ENCODE measurements around the gene SAP30BP.

The SAP30BP gene

GRCh38 chr17:75666959-75667790 lies at the start of gene SAP30BP, which contains the start of gene RECQL5:
SAP30BP (plus strand) TSS chr17:75667338; CDS start chr17:75667373, 35 bp downstream.
RECQL5 (minus strand) TSS chr17:75667154; CDS start chr17:75666557, 597 bp downstream.
- DNase-seq, result peak; percentile 99
- CTCF ChIA-PET, result interaction anchor here (1.0 to 2.2 kb wide), 6 partner anchors 8 to 85 kb away, joined by 3 to 10 read pairs (median 4); partner anchors contain the start of gene SMIM5
- Mint-ChIP-seq H3K9me3 (no peaks in the 10 kb centered on the region), H3K27me3 (no peaks in the 10 kb centered on the region), H3K36me3 (peaks cover 28% of the 10 kb centered on the region), H3K4me1 (peaks cover 23% of the 10 kb centered on the region), H3K27ac (peak within 1 kb of the TSS; percentile 80), H3K4me3 (no peak within 1 kb of the TSS)

GRCh38 chr17:75617675-75618074 lies 49.5 kb upstream of the SAP30BP start:
- Mint-ChIP-seq H3K27me3 (no peaks in the 10 kb centered on the region), H3K27ac (no peak overlapping the region)
- CTCF ChIA-PET, result interaction anchor here (1.2 to 2.2 kb wide), 2 partner anchors 11 to 16 kb away, joined by 3 to 9 read pairs; partner anchors contain the start of gene SMIM5

GRCh38 chr17:75619506-75620431 lies 47.4 kb upstream of the SAP30BP start:
- no peak overlapping the region for H3K4me3 Mint-ChIP-seq
- H3K4me1 Mint-ChIP-seq, result no peaks in the 10 kb centered on the region
- no peak overlapping the region for H3K27ac Mint-ChIP-seq

More at GRCh38 chr17:75617675-75618074, 49.5 kb upstream of the SAP30BP start:
- Mint-ChIP-seq H3K4me1 (no peaks in the 10 kb centered on the region), H3K36me3 (no peaks in the 10 kb centered on the region), H3K4me3 (no peak overlapping the region), H3K9me3 (no peaks in the 10 kb centered on the region)
- DNase-seq, result no peak

GRCh38 chr17:75621489-75621888 lies 45.6 kb upstream of the SAP30BP start:
- no peak for DNase-seq
- no peak overlapping the region for H3K4me3 Mint-ChIP-seq
- no peak overlapping the region for H3K27ac Mint-ChIP-seq
- H3K27me3 Mint-ChIP-seq, result no peaks in the 10 kb centered on the region
- CTCF ChIA-PET, result interaction anchor here (0.7 to 3.7 kb wide), 5 partner anchors 9 to 132 kb away, joined by 3 to 26 read pairs (median 7); partner anchors contain the start of gene SMIM5
- H3K36me3 Mint-ChIP-seq, result no peaks in the 10 kb centered on the region
- no peaks in the 10 kb centered on the region for H3K9me3 Mint-ChIP-seq
- no peaks in the 10 kb centered on the region for H3K4me1 Mint-ChIP-seq

More at GRCh38 chr17:75619506-75620431, 47.4 kb upstream of the SAP30BP start:
- Mint-ChIP-seq H3K27me3 (no peaks in the 10 kb centered on the region), H3K9me3 (no peaks in the 10 kb centered on the region), H3K36me3 (no peaks in the 10 kb centered on the region)
- DNase-seq, result peak; percentile 55
- CTCF ChIA-PET, result interaction anchor here (0.7 to 3.7 kb wide), 10 partner anchors 9 to 133 kb away, joined by 3 to 26 read pairs (median 6); partner anchors contain the start of gene SMIM5

- no peaks in the 10 kb centered on the region for H3K4me1 Mint-ChIP-seq
- H3K4me3 Mint-ChIP-seq, result no peak overlapping the region
- H3K27me3 Mint-ChIP-seq, result no peaks in the 10 kb centered on the region
- DNase-seq, result no peak
- no peak overlapping the region for H3K27ac Mint-ChIP-seq
- CTCF ChIA-PET, result interaction anchor here (0.7 to 18.1 kb wide), 5 partner anchors 8 to 129 kb away, joined by 3 to 380 read pairs (median 12); partner anchors contain the start of gene SMIM5
- no peaks in the 10 kb centered on the region for H3K36me3 Mint-ChIP-seq
- H3K9me3 Mint-ChIP-seq, result no peaks in the 10 kb centered on the region
Observed at GRCh38 chr17:75622076-75622475, 45.1 kb upstream of the SAP30BP start.

GRCh38 chr17:75622771-75623273 lies 44.3 kb upstream of the SAP30BP start:
- Mint-ChIP-seq H3K4me3 (no peak overlapping the region), H3K27me3 (no peaks in the 10 kb centered on the region), H3K27ac (no peak overlapping the region), H3K4me1 (no peaks in the 10 kb centered on the region), H3K36me3 (no peaks in the 10 kb centered on the region), H3K9me3 (no peaks in the 10 kb centered on the region)
- CTCF ChIA-PET, result interaction anchor here (3.2 to 18.1 kb wide), 3 partner anchors 12 to 127 kb away, joined by 12 to 380 read pairs (median 30); partner anchors contain the start of gene SMIM5
- no peak for DNase-seq

GRCh38 chr17:75623386-75623785 lies 43.8 kb upstream of the SAP30BP start:
- no peak for DNase-seq
- no peak overlapping the region for H3K4me3 Mint-ChIP-seq
- CTCF ChIA-PET, result interaction anchor here (0.6 to 18.1 kb wide), 4 partner anchors 11 to 126 kb away, joined by 3 to 380 read pairs (median 21); partner anchors contain the start of gene SMIM5
- H3K27ac Mint-ChIP-seq, result no peak overlapping the region
- no peaks in the 10 kb centered on the region for H3K27me3 Mint-ChIP-seq
- no peaks in the 10 kb centered on the region for H3K4me1 Mint-ChIP-seq
- no peaks in the 10 kb centered on the region for H3K9me3 Mint-ChIP-seq
- H3K36me3 Mint-ChIP-seq, result no peaks in the 10 kb centered on the region

GRCh38 chr17:75624021-75624420 lies 43.1 kb upstream of the SAP30BP start:
- no peaks in the 10 kb centered on the region for H3K36me3 Mint-ChIP-seq
- no peaks in the 10 kb centered on the region for H3K9me3 Mint-ChIP-seq
- no peak for DNase-seq
- no peaks in the 10 kb centered on the region for H3K4me1 Mint-ChIP-seq
- H3K4me3 Mint-ChIP-seq, result no peak overlapping the region
- H3K27ac Mint-ChIP-seq, result no peak overlapping the region
- CTCF ChIA-PET, result interaction anchor here (0.6 to 18.1 kb wide), 5 partner anchors 11 to 125 kb away, joined by 3 to 380 read pairs (median 12); partner anchors contain the start of gene SMIM5
- H3K27me3 Mint-ChIP-seq, result no peaks in the 10 kb centered on the region

GRCh38 chr17:75624714-75625345 lies 42.3 kb upstream of the SAP30BP start:
- Mint-ChIP-seq H3K27ac (no peak overlapping the region), H3K36me3 (no peaks in the 10 kb centered on the region), H3K9me3 (no peaks in the 10 kb centered on the region), H3K4me1 (no peaks in the 10 kb centered on the region), H3K4me3 (no peak overlapping the region), H3K27me3 (no peaks in the 10 kb centered on the region)
- no peak for DNase-seq
- CTCF ChIA-PET, result interaction anchor here (0.7 to 18.1 kb wide), 7 partner anchors 10 to 169 kb away, joined by 3 to 380 read pairs (median 7); partner anchors contain the start of gene SMIM5

GRCh38 chr17:75625813-75626486 lies 41.2 kb upstream of the SAP30BP start:
- no peaks in the 10 kb centered on the region for H3K27me3 Mint-ChIP-seq
- peak; percentile 52 for DNase-seq
- no peak overlapping the region for H3K27ac Mint-ChIP-seq
- no peaks in the 10 kb centered on the region for H3K4me1 Mint-ChIP-seq
- CTCF ChIA-PET, result interaction anchor here (1.1 to 18.1 kb wide), 7 partner anchors 9 to 123 kb away, joined by 3 to 380 read pairs (median 7); partner anchors contain the start of gene SMIM5
- H3K9me3 Mint-ChIP-seq, result no peaks in the 10 kb centered on the region
- no peaks in the 10 kb centered on the region for H3K36me3 Mint-ChIP-seq
- H3K4me3 Mint-ChIP-seq, result no peak overlapping the region

GRCh38 chr17:75626496-75627038 lies 40.6 kb upstream of the SAP30BP start:
- Mint-ChIP-seq H3K27ac (no peak overlapping the region), H3K4me3 (no peak overlapping the region), H3K36me3 (no peaks in the 10 kb centered on the region), H3K9me3 (no peaks in the 10 kb centered on the region), H3K4me1 (no peaks in the 10 kb centered on the region), H3K27me3 (no peaks in the 10 kb centered on the region)
- no peak for DNase-seq
- CTCF ChIA-PET, result interaction anchor here (1.1 to 18.1 kb wide), 3 partner anchors 10 to 123 kb away, joined by 3 to 380 read pairs (median 7); no protein-coding TSS in a partner anchor

GRCh38 chr17:75627094-75627493 lies 40.0 kb upstream of the SAP30BP start:
- CTCF ChIA-PET, result interaction anchor here (0.9 to 18.1 kb wide), 4 partner anchors 11 to 122 kb away, joined by 3 to 380 read pairs (median 5); no protein-coding TSS in a partner anchor
- H3K9me3 Mint-ChIP-seq, result no peaks in the 10 kb centered on the region
- no peaks in the 10 kb centered on the region for H3K27me3 Mint-ChIP-seq
- H3K36me3 Mint-ChIP-seq, result no peaks in the 10 kb centered on the region
- peak overlapping the region; percentile 28 for H3K27ac Mint-ChIP-seq
- no peak overlapping the region for H3K4me3 Mint-ChIP-seq
- H3K4me1 Mint-ChIP-seq, result no peaks in the 10 kb centered on the region
- DNase-seq, result no peak

All from activated naive CD4-positive, alpha-beta T cell treated with anti-CD3 and anti-CD28 coated beads, Interleukin-2, amount 10 ng/mL, durations not matched to agents 7 days and 5 days (primary cell).